Measurements from ENCODE around the gene PTPRT. TPM values are rescaled to one million over a fixed set of nuclear protein-coding genes. Genes with fewer than 3 reads are reported as not detected.

Gene PTPRT
- total and polyA plus RNA-seq, 10 of the 15 experiments (the other 5 are each of a cell fraction or from before 2014, with no cell fraction given), result not detected

DNA sequence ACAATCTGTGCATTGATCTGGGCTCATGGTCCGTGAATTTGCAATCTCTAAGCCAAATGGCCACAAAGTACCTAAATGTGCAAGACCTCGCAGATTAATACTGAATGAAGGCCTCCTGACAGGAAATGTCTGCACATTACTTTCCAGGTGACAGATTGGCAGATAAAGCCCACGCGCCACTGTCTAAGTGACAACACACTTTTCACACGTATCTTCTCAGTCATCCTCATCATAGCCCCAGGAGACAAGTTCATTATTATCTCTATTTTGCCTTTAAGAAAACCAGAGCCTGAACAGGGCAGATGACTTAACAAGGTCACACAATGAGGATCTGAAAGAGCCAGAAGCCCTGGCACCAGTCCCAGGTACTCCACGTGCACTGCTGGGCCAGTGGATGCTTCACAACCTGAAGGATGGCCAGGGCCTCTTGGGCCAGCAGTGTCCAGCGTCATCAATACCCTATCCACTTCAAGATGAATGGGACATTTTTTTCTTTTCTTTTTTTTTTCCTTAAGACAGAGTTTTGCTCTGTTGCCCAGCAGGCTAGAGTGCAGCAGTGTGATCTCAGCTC lies 266.3 kb downstream of the PTPRT start:
- no peak for DNase-seq (ENCODE audit: low read depth, low spot score)
- no peak overlapping the region for H3K27ac ChIP-seq (ENCODE audit: control insufficient read depth, insufficient read depth)
- ChIA-PET RAD21 (ENCODE audit: unreplicated experiment) (no interaction called here), CTCF (no interaction called here), POLR2A (no interaction called here), SMC1A (ENCODE audit: uncharacterized antibody, unreplicated experiment) (no interaction called here)
- no peaks in the 10 kb centered on the region for H3K79me2 ChIP-seq (ENCODE audit: control insufficient read depth, insufficient read depth, low read length)
- BruUV-seq (replicated peaks), result no TSS peak
- no peaks in the 10 kb centered on the region for H4K20me1 ChIP-seq (ENCODE audit: control insufficient read depth, insufficient read depth)
- no peak overlapping the region for H3K9ac ChIP-seq (ENCODE audit: control insufficient read depth, insufficient read depth, low read length)
- 35% methylated on average over 7 of the region's 7 CpGs for WGBS (ENCODE audit: insufficient coverage, insufficient replicate concordance, low lambda C conversion rate, missing lambda C conversion rate)
- no peaks in the 10 kb centered on the region for H3K4me1 ChIP-seq (ENCODE audit: control insufficient read depth, insufficient read depth, low read length)
- H3K4me3 ChIP-seq, result no peak overlapping the region
- no peak for ATAC-seq
- no peaks in the 10 kb centered on the region for H3K36me3 ChIP-seq (ENCODE audit: control insufficient read depth in 2 of 2, insufficient read depth in 2 of 2, low read length in 1 of 2)
- no peak overlapping the region for H2AFZ ChIP-seq (ENCODE audit: control insufficient read depth, low read depth, low read length)
- intact Hi-C loops (cut with micrococcal nuclease; ENCODE audit: unreplicated experiment), result no loop called here
- in situ Hi-C loops (cut with MboI), result no loop called here
- H3K9me3 ChIP-seq (replicated peaks; ENCODE audit: control insufficient read depth, insufficient read depth, low read length), result no peaks in the 10 kb centered on the region
- no peak for FAIRE-seq
- H3K27me3 ChIP-seq (replicated peaks in 1 of 2; ENCODE audit: control insufficient read depth in 2 of 2, insufficient read depth in 2 of 2, low read length in 1 of 2), result no peaks in the 10 kb centered on the region
- H3K4me2 ChIP-seq (ENCODE audit: control insufficient read depth, insufficient read depth), result no peak overlapping the region
- TF ChIP-seq ASH2L (IDR thresholded peaks at IDR 0.05; ENCODE audit: borderline replicate concordance, low read depth) (no peak), FOXM1 (IDR thresholded peaks at IDR 0.05; ENCODE audit: low read depth, low read length) (no peak), SMAD5 (IDR thresholded peaks at IDR 0.05; ENCODE audit: low read depth) (no peak), TBL1XR1 (IDR thresholded peaks at IDR 0.05; ENCODE audit: low read depth, low read length) (no peak), IRF3 (IDR thresholded peaks at IDR 0.05) (no peak), PML (IDR thresholded peaks at IDR 0.05; ENCODE audit: low read length) (no peak), RFX5 (IDR thresholded peaks at IDR 0.05; ENCODE audit: low read depth, low read length) (no peak), ZNF207 (IDR thresholded peaks at IDR 0.05; ENCODE audit: borderline replicate concordance) (no peak), TAF1 (IDR thresholded peaks at IDR 0.05; ENCODE audit: borderline replicate concordance, low read depth, low read length) (no peak), FOXK2 (IDR thresholded peaks at IDR 0.05) (no peak)
- TF ChIP-seq, protein P1, sequence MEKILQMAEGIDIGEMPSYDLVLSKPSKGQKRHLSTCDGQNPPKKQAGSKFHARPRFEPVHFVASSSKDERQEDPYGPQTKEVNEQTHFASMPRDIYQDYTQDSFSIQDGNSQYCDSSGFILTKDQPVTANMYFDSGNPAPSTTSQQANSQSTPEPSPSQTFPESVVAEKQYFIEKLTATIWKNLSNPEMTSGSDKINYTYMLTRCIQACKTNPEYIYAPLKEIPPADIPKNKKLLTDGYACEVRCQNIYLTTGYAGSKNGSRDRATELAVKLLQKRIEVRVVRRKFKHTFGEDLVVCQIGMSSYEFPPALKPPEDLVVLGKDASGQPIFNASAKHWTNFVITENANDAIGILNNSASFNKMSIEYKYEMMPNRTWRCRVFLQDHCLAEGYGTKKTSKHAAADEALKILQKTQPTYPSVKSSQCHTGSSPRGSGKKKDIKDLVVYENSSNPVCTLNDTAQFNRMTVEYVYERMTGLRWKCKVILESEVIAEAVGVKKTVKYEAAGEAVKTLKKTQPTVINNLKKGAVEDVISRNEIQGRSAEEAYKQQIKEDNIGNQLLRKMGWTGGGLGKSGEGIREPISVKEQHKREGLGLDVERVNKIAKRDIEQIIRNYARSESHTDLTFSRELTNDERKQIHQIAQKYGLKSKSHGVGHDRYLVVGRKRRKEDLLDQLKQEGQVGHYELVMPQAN (conservative IDR thresholded peaks at IDR 0.05), result no peak
- TF ChIP-seq, protein P2, sequence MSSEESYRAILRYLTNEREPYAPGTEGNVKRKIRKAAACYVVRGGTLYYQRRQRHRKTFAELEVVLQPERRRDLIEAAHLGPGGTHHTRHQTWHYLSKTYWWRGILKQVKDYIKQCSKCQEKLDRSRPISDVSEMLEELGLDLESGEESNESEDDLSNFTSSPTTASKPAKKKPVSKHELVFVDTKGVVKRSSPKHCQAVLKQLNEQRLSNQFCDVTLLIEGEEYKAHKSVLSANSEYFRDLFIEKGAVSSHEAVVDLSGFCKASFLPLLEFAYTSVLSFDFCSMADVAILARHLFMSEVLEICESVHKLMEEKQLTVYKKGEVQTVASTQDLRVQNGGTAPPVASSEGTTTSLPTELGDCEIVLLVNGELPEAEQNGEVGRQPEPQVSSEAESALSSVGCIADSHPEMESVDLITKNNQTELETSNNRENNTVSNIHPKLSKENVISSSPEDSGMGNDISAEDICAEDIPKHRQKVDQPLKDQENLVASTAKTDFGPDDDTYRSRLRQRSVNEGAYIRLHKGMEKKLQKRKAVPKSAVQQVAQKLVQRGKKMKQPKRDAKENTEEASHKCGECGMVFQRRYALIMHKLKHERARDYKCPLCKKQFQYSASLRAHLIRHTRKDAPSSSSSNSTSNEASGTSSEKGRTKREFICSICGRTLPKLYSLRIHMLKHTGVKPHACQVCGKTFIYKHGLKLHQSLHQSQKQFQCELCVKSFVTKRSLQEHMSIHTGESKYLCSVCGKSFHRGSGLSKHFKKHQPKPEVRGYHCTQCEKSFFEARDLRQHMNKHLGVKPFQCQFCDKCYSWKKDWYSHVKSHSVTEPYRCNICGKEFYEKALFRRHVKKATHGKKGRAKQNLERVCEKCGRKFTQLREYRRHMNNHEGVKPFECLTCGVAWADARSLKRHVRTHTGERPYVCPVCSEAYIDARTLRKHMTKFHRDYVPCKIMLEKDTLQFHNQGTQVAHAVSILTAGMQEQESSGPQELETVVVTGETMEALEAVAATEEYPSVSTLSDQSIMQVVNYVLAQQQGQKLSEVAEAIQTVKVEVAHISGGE (CRISPR knock-in tag; IDR thresholded peaks at IDR 0.05), result no peak
- TF ChIP-seq, protein P3, sequence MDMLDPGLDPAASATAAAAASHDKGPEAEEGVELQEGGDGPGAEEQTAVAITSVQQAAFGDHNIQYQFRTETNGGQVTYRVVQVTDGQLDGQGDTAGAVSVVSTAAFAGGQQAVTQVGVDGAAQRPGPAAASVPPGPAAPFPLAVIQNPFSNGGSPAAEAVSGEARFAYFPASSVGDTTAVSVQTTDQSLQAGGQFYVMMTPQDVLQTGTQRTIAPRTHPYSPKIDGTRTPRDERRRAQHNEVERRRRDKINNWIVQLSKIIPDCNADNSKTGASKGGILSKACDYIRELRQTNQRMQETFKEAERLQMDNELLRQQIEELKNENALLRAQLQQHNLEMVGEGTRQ (IDR thresholded peaks at IDR 0.05; ENCODE audit: borderline replicate concordance, low read depth, low read length), result no peak
- TF ChIP-seq, protein P4, sequence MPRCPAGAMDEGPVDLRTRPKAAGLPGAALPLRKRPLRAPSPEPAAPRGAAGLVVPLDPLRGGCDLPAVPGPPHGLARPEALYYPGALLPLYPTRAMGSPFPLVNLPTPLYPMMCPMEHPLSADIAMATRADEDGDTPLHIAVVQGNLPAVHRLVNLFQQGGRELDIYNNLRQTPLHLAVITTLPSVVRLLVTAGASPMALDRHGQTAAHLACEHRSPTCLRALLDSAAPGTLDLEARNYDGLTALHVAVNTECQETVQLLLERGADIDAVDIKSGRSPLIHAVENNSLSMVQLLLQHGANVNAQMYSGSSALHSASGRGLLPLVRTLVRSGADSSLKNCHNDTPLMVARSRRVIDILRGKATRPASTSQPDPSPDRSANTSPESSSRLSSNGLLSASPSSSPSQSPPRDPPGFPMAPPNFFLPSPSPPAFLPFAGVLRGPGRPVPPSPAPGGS (IDR thresholded peaks at IDR 0.05; ENCODE audit: borderline replicate concordance, insufficient read depth, low read depth, low read length, poor library complexity, severe bottlenecking), result no peak
